ENCODE measurements around the gene OPA1. TPM values are rescaled to one million over a fixed set of nuclear protein-coding genes. Genes with fewer than 3 reads are reported as not detected.
A peak's percentile ranks its signal among the peaks of the same experiment; 100 is the strongest.

The OPA1 gene
- total and polyA plus RNA-seq, 2 experiments from 2014 or later = 24.9 to 89.9 TPM

DNA sequence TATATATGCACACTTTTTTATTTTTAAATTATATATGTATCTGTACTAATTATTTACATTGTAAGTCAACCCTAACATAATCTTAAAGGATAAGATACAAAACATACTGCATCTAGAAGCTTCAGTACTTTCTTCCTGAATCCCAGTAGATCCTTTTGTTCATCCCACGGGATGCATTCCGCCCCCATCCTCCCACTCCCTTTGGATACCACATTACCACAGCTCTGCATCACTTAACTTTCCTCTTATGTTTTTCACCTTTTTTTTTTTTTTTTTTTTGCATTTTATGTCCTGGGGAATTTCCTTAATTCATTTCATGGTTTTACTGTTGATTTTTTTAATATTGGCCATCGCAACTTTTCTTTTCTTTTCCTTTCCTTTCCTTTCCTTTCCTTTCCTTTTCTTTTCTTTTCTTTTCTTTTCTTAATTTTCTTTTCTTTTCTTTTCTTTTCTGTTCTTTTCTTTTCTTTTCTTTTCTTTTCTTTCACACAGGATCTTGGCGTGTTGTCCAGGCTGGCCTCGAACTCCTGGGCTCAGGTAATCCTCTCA lies 3.0 kb downstream of the OPA1 start:
- Histone ChIP-seq H3F3A (replicated peaks; ENCODE audit: low read depth) (no peaks in the 10 kb centered on the region), H3K4me3 (no peak overlapping the region; the same call in 1 of the 2 replicates), H2AFZ (no peak overlapping the region), H3K4me2 (peak overlapping the region; percentile 99; the same call in 1 of the 2 replicates), H4K20me1 (replicated peaks; ENCODE audit: insufficient read depth) (peaks cover 6% of the 10 kb centered on the region), H3K9me2 (ENCODE audit: insufficient read depth) (0 out of 2 replicates have a peak, but pooled peaks cover 7% of the 10 kb centered on the region), H3K27ac (ENCODE audit: low read depth) (no peak overlapping the region), H3K27me3 (ENCODE audit: insufficient read depth) (peaks cover 7% of the 10 kb centered on the region), H3K4me1 (ENCODE audit: insufficient read depth) (peaks cover 17% of the 10 kb centered on the region; the same call in 1 of the 2 replicates), H3K36me3 (ENCODE audit: insufficient read depth) (no peaks in the 10 kb centered on the region; the same call in 1 of the 2 replicates), H3K79me2 (replicated peaks; ENCODE audit: insufficient read depth) (peaks cover 78% of the 10 kb centered on the region)
- peak overlapping the region; percentile 26; the same call in 1 of the 2 replicates for H3K27ac Mint-ChIP-seq
- DNase-seq (ENCODE audit: low spot score) = peak; percentile 15
- H3K4me1 Mint-ChIP-seq = peaks cover 24% of the 10 kb centered on the region
- TF ChIP-seq, protein P1, sequence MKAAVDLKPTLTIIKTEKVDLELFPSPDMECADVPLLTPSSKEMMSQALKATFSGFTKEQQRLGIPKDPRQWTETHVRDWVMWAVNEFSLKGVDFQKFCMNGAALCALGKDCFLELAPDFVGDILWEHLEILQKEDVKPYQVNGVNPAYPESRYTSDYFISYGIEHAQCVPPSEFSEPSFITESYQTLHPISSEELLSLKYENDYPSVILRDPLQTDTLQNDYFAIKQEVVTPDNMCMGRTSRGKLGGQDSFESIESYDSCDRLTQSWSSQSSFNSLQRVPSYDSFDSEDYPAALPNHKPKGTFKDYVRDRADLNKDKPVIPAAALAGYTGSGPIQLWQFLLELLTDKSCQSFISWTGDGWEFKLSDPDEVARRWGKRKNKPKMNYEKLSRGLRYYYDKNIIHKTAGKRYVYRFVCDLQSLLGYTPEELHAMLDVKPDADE (IDR thresholded peaks at IDR 0.05) = no peak
- TF ChIP-seq CREB1 (CRISPR knock-in tag; IDR thresholded peaks at IDR 0.05; ENCODE audit: low read depth) (no peak), EZH2phosphoT487 (IDR thresholded peaks at IDR 0.05; ENCODE audit: unreplicated experiment) (no peak), POLR2AphosphoS5 (IDR thresholded peaks at IDR 0.05; ENCODE audit: low read depth) (no peak), NANOG (IDR thresholded peaks at IDR 0.05; ENCODE audit: borderline replicate concordance) (no peak), ZNF114 (CRISPR knock-in tag; IDR thresholded peaks at IDR 0.05) (no peak)
- TF ChIP-seq, protein P2, sequence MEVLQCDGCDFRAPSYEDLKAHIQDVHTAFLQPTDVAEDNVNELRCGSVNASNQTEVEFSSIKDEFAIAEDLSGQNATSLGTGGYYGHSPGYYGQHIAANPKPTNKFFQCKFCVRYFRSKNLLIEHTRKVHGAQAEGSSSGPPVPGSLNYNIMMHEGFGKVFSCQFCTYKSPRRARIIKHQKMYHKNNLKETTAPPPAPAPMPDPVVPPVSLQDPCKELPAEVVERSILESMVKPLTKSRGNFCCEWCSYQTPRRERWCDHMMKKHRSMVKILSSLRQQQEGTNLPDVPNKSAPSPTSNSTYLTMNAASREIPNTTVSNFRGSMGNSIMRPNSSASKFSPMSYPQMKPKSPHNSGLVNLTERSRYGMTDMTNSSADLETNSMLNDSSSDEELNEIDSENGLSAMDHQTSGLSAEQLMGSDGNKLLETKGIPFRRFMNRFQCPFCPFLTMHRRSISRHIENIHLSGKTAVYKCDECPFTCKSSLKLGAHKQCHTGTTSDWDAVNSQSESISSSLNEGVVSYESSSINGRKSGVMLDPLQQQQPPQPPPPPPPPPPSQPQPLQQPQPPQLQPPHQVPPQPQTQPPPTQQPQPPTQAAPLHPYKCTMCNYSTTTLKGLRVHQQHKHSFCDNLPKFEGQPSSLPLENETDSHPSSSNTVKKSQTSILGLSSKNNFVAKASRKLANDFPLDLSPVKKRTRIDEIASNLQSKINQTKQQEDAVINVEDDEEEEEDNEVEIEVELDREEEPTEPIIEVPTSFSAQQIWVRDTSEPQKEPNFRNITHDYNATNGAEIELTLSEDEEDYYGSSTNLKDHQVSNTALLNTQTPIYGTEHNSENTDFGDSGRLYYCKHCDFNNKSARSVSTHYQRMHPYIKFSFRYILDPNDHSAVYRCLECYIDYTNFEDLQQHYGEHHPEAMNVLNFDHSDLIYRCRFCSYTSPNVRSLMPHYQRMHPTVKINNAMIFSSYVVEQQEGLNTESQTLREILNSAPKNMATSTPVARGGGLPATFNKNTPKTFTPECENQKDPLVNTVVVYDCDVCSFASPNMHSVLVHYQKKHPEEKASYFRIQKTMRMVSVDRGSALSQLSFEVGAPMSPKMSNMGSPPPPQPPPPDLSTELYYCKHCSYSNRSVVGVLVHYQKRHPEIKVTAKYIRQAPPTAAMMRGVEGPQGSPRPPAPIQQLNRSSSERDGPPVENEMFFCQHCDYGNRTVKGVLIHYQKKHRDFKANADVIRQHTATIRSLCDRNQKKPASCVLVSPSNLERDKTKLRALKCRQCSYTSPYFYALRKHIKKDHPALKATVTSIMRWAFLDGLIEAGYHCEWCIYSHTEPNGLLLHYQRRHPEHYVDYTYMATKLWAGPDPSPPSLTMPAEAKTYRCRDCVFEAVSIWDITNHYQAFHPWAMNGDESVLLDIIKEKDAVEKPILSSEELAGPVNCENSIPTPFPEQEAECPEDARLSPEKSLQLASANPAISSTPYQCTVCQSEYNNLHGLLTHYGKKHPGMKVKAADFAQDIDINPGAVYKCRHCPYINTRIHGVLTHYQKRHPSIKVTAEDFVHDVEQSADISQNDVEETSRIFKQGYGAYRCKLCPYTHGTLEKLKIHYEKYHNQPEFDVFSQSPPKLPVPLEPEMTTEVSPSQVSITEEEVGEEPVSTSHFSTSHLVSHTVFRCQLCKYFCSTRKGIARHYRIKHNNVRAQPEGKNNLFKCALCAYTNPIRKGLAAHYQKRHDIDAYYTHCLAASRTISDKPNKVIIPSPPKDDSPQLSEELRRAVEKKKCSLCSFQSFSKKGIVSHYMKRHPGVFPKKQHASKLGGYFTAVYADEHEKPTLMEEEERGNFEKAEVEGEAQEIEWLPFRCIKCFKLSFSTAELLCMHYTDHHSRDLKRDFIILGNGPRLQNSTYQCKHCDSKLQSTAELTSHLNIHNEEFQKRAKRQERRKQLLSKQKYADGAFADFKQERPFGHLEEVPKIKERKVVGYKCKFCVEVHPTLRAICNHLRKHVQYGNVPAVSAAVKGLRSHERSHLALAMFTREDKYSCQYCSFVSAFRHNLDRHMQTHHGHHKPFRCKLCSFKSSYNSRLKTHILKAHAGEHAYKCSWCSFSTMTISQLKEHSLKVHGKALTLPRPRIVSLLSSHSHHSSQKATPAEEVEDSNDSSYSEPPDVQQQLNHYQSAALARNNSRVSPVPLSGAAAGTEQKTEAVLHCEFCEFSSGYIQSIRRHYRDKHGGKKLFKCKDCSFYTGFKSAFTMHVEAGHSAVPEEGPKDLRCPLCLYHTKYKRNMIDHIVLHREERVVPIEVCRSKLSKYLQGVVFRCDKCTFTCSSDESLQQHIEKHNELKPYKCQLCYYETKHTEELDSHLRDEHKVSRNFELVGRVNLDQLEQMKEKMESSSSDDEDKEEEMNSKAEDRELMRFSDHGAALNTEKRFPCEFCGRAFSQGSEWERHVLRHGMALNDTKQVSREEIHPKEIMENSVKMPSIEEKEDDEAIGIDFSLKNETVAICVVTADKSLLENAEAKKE (CRISPR knock-in tag; IDR thresholded peaks at IDR 0.05) = no peak
- TF ChIP-seq, protein P3, sequence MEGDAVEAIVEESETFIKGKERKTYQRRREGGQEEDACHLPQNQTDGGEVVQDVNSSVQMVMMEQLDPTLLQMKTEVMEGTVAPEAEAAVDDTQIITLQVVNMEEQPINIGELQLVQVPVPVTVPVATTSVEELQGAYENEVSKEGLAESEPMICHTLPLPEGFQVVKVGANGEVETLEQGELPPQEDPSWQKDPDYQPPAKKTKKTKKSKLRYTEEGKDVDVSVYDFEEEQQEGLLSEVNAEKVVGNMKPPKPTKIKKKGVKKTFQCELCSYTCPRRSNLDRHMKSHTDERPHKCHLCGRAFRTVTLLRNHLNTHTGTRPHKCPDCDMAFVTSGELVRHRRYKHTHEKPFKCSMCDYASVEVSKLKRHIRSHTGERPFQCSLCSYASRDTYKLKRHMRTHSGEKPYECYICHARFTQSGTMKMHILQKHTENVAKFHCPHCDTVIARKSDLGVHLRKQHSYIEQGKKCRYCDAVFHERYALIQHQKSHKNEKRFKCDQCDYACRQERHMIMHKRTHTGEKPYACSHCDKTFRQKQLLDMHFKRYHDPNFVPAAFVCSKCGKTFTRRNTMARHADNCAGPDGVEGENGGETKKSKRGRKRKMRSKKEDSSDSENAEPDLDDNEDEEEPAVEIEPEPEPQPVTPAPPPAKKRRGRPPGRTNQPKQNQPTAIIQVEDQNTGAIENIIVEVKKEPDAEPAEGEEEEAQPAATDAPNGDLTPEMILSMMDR (conservative IDR thresholded peaks at IDR 0.05; ENCODE audit: low read depth in 2 of 2) = no peak
- peaks cover 17% of the 10 kb centered on the region for H3K27me3 Mint-ChIP-seq (ENCODE audit: insufficient read depth, low read depth, poor library complexity)
- no peak for ATAC-seq
- no peaks in the 10 kb centered on the region; the same call in 2 of the 3 replicates for H3K9me3 Mint-ChIP-seq
- peaks cover 20% of the 10 kb centered on the region for H3K36me3 Mint-ChIP-seq (ENCODE audit: low read depth)
- no peak overlapping the region for H3K4me3 Mint-ChIP-seq

All from GM23338 (cell line).